SKM-1 (cell line): ENCODE data around the gene GPR107.
A peak's percentile ranks its signal among the peaks of the same experiment; 100 is the strongest.

Experiments
- DNase-seq: peaks from one replicate; lab custom pipeline; 2025; ENCODE audit not compliant: unreplicated experiment; lab: John Stamatoyannopoulos, UW

The GPR107 gene

GRCh38 chr9:130128733-130129431 is 75.2 kb downstream of the GPR107 start:
- peak; percentile 83 for DNase-seq

- no peak for DNase-seq
Observed at GRCh38 chr9:130129432-130130061, 75.8 kb downstream of the GPR107 start.

GRCh38 chr9:130132746-130133145 is 79.0 kb downstream of the GPR107 start:
- DNase-seq = no peak

GRCh38 chr9:130137081-130137640 is 83.5 kb downstream of the GPR107 start:
- DNase-seq = no peak

GRCh38 chr9:130137641-130138081 is 84.0 kb downstream of the GPR107 start:
- no peak for DNase-seq

- DNase-seq = no peak
Observed at GRCh38 chr9:130138171-130138653, 84.5 kb downstream of the GPR107 start.

- DNase-seq = no peak
Observed at GRCh38 chr9:130138791-130139190, 85.1 kb downstream of the GPR107 start.

GRCh38 chr9:130139251-130139650 is 85.5 kb downstream of the GPR107 start:
- no peak for DNase-seq

- peak; percentile 62 for DNase-seq
Observed at GRCh38 chr9:130140706-130141105, 87.0 kb downstream of the GPR107 start.

- DNase-seq = no peak
Observed at GRCh38 chr9:130142056-130142455, 88.3 kb downstream of the GPR107 start.

GRCh38 chr9:130142641-130143040 is 88.9 kb downstream of the GPR107 start:
- DNase-seq = no peak

GRCh38 chr9:130143279-130143893 is 89.7 kb downstream of the GPR107 start:
- no peak for DNase-seq

- no peak for DNase-seq
Observed at GRCh38 chr9:130143958-130144366, 90.3 kb downstream of the GPR107 start.

- DNase-seq = no peak
Observed at GRCh38 chr9:130144703-130145102, 91.0 kb downstream of the GPR107 start.

- DNase-seq = no peak
Observed at GRCh38 chr9:130145658-130146057, 92.0 kb downstream of the GPR107 start.

- no peak for DNase-seq
Observed at GRCh38 chr9:130147198-130147597, 93.5 kb downstream of the GPR107 start.

GRCh38 chr9:130147910-130148309 is 94.2 kb downstream of the GPR107 start:
- DNase-seq = no peak

- no peak for DNase-seq
Observed at GRCh38 chr9:130149031-130149430, 95.3 kb downstream of the GPR107 start.

- DNase-seq = no peak
Observed at GRCh38 chr9:130149654-130150286, 96.1 kb downstream of the GPR107 start.

GRCh38 chr9:130150779-130151382 is 97.2 kb downstream of the GPR107 start:
- DNase-seq = no peak

- DNase-seq = no peak
Observed at GRCh38 chr9:130154816-130155215, 101.1 kb downstream of the GPR107 start.
